Measurements from ENCODE around the gene VSTM2B.

The VSTM2B gene

DNA sequence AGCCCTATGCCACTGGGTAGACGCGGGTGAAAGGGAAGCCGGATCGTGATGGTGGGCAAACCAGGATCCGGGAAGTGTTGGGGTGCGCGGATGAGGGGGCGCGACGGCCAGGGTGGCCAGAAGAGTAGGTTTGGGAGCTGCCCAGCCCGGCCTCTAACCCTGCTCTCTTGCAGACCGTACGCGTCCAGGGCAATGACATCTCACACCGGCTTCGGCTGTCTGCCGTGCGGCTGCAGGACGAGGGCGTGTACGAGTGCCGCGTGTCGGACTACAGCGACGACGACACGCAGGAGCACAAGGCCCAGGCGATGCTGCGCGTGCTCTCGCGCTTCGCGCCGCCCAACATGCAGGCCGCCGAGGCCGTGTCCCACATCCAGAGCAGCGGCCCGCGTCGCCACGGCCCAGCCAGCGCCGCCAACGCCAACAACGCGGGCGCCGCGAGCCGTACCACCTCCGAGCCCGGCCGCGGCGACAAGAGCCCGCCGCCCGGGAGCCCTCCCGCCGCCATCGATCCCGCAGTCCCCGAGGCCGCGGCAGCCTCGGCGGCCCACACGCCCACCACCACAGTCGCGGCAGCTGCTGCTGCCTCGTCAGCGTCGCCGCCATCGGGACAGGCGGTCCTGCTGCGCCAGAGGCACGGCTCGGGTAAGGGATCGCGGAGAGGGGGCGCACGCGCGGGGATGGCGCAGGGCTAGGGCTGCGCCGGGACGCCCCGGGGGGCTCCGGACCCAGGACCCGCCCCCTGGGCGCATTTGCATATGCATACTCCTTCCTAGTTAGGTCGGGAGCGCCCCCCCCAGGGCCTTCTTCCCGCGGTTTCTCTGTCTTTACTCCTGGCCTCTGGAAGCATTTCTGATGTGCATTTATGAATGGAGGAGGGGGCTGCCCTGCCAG is 4.1 kb downstream of the VSTM2B start:
- DNase-seq (ENCODE audit: extremely low read depth in 1 of 2, low read depth in 1 of 2), result no peak

DNA sequence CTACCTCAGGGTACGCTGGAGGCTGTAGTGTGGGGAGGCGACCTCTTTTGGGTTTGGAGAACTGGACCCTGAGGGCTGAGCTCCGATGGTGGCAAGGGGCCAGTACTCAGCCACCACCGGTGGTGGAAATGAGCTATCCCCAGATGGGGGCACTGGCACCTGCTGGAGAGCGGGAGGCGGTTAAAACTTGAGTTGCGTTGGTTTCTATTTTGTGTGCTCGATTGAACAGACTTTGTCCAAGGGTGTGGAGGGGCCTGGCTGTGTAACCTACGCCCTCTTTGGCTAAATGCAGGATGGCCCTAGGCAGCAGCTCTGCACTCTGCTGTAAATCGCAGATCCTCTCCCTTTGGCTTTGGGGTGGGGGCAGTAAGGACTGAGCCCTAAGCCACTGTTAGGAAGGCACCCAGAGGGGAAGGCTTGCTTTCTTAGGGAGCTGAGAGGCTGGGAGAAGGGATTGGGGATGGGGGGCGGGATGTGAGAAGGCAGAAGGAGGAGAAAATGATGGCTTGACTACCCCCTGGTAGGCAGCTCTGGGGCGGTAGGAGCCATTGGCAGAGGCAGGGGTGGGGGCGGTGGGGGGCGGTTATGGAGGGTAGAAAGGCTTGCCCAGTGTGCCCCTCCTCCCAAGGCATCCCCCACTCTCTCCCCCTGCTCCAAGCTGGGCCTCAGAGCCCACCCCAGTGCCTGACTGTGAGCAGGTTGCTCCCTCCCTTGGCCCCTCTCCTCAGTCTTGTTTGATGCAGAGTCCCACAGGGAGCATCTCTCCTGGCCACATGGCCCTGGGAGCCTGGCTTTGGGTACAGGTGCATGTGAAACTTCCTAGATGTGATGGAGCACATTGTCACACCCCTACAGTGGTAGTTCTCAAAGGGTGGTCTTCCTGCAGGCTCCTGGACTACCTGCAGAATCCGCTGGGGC is 5.0 kb downstream of the VSTM2B start:
- DNase-seq (ENCODE audit: extremely low read depth in 1 of 2, low read depth in 1 of 2), result no peak

GRCh38 chr19:29531458-29532025 is 5.7 kb downstream of the VSTM2B start:
- no peak for DNase-seq (ENCODE audit: extremely low read depth in 1 of 2, low read depth in 1 of 2)

DNA sequence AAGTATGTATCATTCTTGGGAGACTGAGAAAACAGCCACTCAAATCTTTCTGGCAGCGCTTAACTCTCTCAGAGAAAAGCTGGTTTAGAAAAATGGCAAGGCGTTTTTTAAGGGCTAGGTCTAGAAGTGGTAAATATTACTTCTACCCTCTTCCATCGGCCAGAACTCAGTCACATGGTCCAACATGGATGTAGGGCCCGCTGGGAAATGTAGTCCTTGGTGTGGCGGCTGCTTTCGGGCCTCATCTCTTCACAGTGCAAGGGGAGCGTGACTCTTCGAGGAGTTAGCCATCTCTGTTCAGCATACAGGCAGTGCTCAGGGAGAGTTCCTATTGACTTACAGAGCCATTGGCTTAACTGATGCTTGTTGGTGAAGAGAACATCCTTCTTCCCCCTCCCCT is 6.3 kb downstream of the VSTM2B start:
- DNase-seq (ENCODE audit: extremely low read depth in 1 of 2, low read depth in 1 of 2), result no peak

DNA sequence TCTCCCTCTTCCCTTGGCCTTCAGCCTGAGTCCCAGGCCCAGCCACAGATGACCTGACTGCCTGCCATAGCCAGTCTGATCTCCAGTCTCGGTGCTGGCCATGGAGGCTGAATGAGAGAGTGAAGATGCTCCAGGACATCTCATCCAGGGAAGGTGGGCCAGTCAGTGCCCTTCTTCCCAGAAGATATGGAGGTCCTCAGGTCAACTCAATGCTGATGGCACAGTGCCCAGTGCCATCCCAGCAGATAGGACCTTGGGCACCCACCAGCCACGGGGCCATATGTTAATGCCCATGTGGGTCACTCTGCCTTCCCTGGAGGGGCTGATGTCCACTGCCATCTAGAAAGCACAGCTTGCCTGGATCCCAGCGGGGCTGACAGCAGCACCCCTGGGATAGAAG is 7.2 kb downstream of the VSTM2B start:
- no peak for DNase-seq (ENCODE audit: extremely low read depth in 1 of 2, low read depth in 1 of 2)

GRCh38 chr19:29533578-29534544 is 8.1 kb downstream of the VSTM2B start:
- DNase-seq (ENCODE audit: extremely low read depth in 1 of 2, low read depth in 1 of 2), result no peak

DNA sequence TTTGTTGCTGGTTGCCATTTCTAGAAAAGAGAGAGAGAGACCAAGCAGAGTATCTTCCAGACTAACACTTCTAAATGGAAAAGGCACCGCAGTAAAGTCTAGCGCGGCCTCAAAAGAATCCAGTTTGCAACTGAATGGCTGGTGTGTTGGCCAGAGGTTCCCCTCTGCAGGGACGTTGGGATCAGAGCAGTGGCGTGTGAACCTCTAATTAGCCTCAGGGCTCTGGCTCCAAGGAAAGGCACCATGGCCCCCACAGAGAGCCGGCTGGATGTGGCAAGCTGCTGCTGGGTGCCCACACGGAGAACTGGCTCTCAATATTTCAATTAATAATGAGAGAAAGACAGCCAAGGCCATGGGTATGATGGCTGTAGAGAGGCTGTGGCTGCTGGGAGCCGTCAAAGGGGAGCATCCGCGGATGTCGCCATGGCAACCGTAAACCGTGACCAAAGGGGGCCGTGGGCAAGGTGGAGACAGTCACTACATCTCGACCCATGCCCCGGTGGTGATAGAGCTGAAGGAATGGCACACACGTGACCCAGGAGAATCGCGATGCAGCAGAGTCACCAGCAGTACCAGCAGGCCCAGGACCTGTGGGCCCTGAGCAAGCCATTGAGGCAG is 9.5 kb downstream of the VSTM2B start:
- DNase-seq (ENCODE audit: extremely low read depth in 1 of 2, low read depth in 1 of 2), result no peak

DNA sequence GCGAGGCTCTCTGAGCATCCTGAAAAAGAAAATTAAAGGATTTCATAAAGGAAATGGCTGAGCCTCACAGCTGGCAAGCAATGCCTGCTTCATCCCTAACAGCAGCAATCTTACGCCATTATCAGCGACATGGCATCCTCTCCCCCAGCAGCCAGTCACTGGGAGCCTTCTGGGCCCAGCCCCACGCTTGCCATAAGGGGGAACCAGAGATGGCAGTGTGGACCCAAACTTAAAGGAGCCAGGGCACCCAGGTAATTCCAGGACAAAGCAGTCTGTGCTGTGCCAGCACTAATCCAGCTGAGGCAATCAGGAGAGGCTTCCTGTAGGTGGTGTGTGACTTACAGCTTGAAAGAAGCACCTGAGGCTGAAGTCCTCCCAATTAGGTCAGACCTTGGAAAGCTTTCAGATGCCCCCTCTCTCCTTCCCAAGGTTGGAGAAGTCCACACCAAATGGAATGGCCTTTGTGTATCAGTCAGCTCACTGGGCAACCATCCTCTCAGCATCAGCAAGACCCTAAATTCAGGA is 10.3 kb downstream of the VSTM2B start:
- DNase-seq (ENCODE audit: extremely low read depth in 1 of 2, low read depth in 1 of 2), result no peak

DNA sequence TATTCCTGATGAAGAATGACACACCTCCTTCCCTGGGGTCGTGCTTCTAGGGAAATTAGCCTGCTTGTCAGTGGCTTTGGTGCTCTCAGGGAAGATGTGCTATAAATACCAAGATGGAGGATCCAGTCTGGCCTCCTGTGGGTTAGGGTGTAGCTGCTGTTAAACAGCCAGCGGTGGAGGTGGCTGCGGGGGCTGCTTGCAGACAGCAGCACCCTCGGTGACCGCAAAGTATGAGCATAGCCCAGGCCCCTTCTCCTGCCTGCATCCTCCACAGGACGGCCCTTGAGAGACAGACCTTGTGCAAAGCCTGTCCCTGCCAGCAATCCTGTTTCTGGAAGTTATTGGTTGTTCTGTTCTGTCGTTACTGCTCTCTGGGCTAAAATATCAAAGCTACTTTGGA is 11.4 kb downstream of the VSTM2B start:
- DNase-seq (ENCODE audit: extremely low read depth in 1 of 2, low read depth in 1 of 2), result no peak

DNA sequence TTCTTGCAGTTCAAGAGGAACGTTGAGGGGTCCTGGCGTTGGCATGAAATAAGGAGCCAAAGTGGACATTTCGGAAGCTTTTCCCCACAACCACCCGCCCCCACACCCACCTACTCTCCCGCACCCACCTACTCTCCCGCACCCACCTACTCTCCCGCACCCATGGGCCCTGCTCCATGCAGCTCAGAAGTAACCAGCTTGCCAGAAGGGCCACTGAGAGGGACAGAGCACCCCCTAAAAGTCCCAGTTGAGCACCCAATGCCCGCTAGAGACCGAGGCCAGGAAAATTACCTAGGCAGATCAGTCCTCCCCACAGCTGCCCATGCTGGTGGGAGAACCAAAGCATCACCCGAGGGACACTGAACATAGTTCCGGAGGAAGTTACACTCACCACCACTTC is 11.8 kb downstream of the VSTM2B start:
- no peak for DNase-seq (ENCODE audit: extremely low read depth in 1 of 2, low read depth in 1 of 2)

DNA sequence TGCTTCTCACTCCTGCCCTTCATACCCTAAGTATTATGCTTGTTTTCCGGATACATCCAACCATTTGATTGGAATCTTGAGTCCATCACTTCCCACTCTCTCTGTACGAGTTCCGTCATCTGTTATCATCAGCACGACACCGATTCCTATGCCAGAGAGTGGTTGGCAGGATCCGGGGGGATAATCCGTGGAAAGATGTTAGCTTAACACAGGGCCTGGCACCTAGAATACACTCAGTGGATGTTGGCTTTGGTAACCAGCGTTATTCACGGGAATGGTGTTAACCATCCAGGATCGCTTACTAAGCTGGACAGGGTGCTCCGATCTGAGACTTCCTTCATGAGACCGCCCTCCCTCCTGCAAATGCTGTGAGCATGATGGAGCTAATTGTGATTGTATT is 12.4 kb downstream of the VSTM2B start:
- no peak for DNase-seq (ENCODE audit: extremely low read depth in 1 of 2, low read depth in 1 of 2)

- no peak for DNase-seq (ENCODE audit: extremely low read depth in 1 of 2, low read depth in 1 of 2)
Measured at GRCh38 chr19:29538651-29539050, 12.9 kb downstream of the VSTM2B start.

DNA sequence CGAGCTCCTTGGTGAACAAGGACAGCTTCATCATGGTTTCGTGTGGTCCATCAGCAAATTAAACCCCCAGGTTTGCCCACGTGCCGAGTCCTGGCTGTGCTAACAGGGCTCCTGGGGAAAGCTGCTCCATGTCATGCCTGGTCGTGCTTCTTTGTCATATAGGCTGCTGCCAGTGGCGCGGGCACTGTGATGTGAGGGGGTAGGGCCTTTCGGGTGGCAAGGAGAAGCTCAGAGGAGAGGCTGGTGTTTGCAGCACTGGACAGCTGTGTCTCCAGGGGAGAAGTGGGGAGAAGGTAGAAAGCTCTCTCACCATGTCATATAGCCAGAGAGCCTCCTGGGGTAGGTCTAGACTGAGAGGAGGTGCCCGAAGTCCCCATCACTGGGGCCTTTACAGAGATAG is 13.3 kb downstream of the VSTM2B start:
- DNase-seq (ENCODE audit: extremely low read depth in 1 of 2, low read depth in 1 of 2), result no peak

DNA sequence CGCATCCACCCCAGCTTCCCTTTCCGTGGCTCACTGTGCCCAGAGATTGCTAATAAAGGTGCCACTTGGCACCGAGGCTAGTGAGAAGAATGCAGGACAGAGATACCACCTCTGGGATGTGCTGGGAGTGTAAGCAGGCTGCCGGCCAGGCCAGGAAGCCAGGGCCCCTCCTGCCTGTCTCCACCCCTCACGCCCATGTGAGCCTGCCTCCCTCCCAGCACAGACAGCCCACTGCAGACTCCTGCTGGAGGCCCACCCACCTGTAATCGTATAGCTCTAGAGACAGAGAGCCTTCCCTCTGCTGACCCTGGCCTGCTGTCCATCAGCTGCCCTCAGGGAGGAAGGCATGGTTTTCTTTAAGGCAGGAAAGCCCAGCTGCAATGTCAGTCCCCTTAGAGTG is 13.9 kb downstream of the VSTM2B start:
- DNase-seq (ENCODE audit: extremely low read depth in 1 of 2, low read depth in 1 of 2), result no peak

DNA sequence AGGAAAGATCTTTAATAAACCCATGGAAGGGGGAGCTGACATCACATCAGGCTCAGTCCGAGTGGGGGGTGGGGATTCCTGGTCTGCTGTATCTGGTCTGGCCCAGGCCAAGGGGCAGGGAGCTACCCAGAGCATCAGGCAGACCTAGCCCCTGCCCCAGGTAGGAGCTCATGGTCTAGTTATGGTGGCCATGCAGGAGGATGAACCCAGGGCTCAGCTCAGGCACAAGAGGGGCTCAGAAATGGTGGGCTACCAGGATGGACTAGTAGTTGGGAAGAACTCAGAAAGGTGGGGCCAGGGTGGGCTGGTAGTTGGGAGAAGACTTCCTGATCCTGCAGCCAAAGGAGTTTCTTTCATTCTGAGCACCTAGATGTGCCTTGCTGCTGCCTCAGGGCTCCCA is 14.3 kb downstream of the VSTM2B start:
- no peak for DNase-seq (ENCODE audit: extremely low read depth in 1 of 2, low read depth in 1 of 2)

DNA sequence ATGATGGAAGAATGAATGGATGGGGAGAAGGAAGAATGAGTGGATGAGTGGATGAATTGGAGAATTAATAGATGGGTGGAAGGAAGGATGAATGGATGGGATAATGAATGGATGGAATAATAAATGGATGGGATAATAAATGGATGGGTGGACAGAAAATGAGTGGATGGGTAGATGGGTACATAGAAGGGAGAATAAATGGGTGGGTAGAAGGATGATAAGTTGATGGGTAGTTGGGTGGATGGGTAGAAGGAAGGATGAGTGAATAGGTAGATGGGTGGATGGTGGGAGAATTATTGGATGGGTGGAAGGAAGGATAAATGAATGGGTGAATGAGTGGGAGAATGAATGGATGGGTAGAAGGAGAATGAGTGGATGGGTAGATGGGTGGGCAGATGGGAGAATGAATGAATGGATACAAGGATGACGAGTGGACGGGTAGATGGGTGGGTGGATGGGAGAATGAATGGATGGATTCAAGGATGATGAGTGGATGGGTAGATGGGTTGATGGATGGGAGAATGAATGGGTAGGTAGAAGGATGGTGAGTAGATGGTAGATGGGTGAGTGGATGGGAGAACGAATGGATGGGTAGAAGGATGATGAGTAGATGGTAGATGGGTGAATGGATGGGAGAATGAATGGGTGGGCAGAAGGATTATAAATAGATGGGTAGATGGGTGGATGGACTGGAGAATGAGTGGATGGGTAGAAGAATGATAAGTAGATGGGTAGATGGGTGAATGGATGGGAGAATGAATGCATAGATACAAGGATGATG is 15.9 kb downstream of the VSTM2B start:
- no peak for DNase-seq (ENCODE audit: extremely low read depth in 1 of 2, low read depth in 1 of 2)

- no peak for DNase-seq (ENCODE audit: extremely low read depth in 1 of 2, low read depth in 1 of 2)
Measured at GRCh38 chr19:29542327-29542726, 16.5 kb downstream of the VSTM2B start.

GRCh38 chr19:29542776-29543175 is 17.0 kb downstream of the VSTM2B start:
- no peak for DNase-seq (ENCODE audit: extremely low read depth in 1 of 2, low read depth in 1 of 2)

DNA sequence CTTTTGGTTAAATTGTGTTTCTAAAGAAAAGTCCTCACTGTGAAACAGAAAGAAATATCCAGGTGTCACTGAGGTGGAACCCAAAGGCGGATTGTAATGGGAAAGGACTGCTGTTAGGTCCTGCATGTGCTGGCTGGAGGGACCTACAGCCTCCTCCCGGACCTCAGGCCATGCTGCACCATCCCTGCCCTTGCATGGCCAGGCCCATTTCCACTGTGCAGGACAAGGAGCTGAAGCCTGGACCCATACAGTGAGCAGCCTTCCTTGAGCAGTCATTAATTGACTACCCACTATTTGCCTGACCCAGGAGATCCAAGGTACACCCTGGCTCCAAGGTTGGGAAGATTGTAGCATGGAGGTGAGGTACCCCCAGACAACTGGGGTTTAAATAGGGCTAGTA is 17.6 kb downstream of the VSTM2B start:
- no peak for DNase-seq (ENCODE audit: extremely low read depth in 1 of 2, low read depth in 1 of 2)

Measured in activated CD8-positive, alpha-beta memory T cell treated with anti-CD3 and anti-CD28 coated beads for 1 hour (primary cell).